Smooth muscle cell (in vitro differentiated cells): ENCODE results near the gene RBMS2. TPM values are rescaled to one million over a fixed set of nuclear protein-coding genes. Genes with fewer than 3 reads are reported as not detected.

Experiments used
- DNase-seq: peaks from one replicate; lab custom pipeline; 2025; ENCODE audit not compliant: unreplicated experiment; lab: John Stamatoyannopoulos, UW
- H2AFZ ChIP-seq: fragments of 200-600 bp; sonication (generic); 2 replicates; pipeline ENCODE4 v1.6.0; 2016; ENCODE audit warnings: antibody characterized with exemption, low read depth, mild to moderate bottlenecking
- H3F3A ChIP-seq: fragments of 200-600 bp; sonication (generic); 2 replicates; pipeline ENCODE4 v1.6.0; 2017; ENCODE audit warnings: antibody characterized with exemption, low read depth
- H3K27ac ChIP-seq: fragments of 200-600 bp; sonication (generic); 2 replicates; pipeline ENCODE4 v1.5.1; 2016; ENCODE audit warnings: low read depth, mild to moderate bottlenecking
- H3K27me3 ChIP-seq: fragments of 200-600 bp; sonication (generic); 2 replicates; pipeline ENCODE4 v1.6.1; 2016; ENCODE audit warnings: low read depth, mild to moderate bottlenecking
- H3K36me3 ChIP-seq: fragments of 200-600 bp; sonication (generic); 2 replicates; pipeline ENCODE4 v1.5.1; 2016; ENCODE audit warnings: low read depth
- H3K4me1 ChIP-seq: fragments of 200-600 bp; sonication (generic); 2 replicates; pipeline ENCODE4 v1.5.1; 2016; ENCODE audit warnings: low read depth
- H3K4me2 ChIP-seq: fragments of 200-600 bp; sonication (generic); 2 replicates; pipeline ENCODE4 v1.6.0; 2016; ENCODE audit warnings: mild to moderate bottlenecking
- H3K4me3 ChIP-seq: fragments of 200-600 bp; sonication (generic); 2 replicates; pipeline ENCODE4 v1.5.1; 2016; ENCODE audit warnings: mild to moderate bottlenecking
- H3K79me2 ChIP-seq: fragments of 200-600 bp; sonication (generic); 2 replicates; pipeline ENCODE4 v1.6.0; 2016; ENCODE audit warnings: low read depth, mild to moderate bottlenecking
- H3K9ac ChIP-seq: fragments of 200-600 bp; sonication (generic); 2 replicates; pipeline ENCODE4 v1.6.0; 2016; ENCODE audit warnings: low read depth
- H3K9me3 ChIP-seq: fragments of 200-600 bp; sonication (generic); replicated peaks from 2 replicates; pipeline ENCODE4 v1.5.1; 2016; ENCODE audit warnings: low read depth
- H4K20me1 ChIP-seq: fragments of 200-600 bp; sonication (generic); 2 replicates; pipeline ENCODE4 v1.6.0; 2016; ENCODE audit warnings: low read depth
- CTCF ChIP-seq: fragments of 200-600 bp; sonication (generic); IDR thresholded peaks from 2 replicates; pipeline ENCODE4 v1.5.1; 2017; ENCODE audit warnings: borderline replicate concordance, mild to moderate bottlenecking, antibody characterized with exemption; ENCODE audit not compliant: insufficient read depth, poor library complexity, severe bottlenecking
- WGBS: methylation state at CpG from one replicate; pipeline ENCODE4 v1.1.7; 2016; ENCODE audit warnings: low lambda C conversion rate; 5-methylcytosine and 5-hydroxymethylcytosine counted together
- polyA plus RNA-seq: library from polyadenylated mRNA; unstranded; fragments of >200 nt; fragmentation: Nextera tagmentation; extraction: Ambion mirVana; gene quantifications from 2 replicates; pipeline ENCODE4 v1.2.1, GENCODE V29; 2016
- total RNA-seq: library from RNA; depleted of rRNA; stranded (reverse); fragments of >200 nt; gene quantifications from 2 replicates; pipeline ENCODE4 v1.2.3, GENCODE V29; 2014

The RBMS2 gene
- total and polyA plus RNA-seq, 2 experiments from 2014 or later, result 16.8 to 20.6 TPM

- Histone ChIP-seq H3K4me1 (no peaks in the 10 kb centered on the region), H3K27ac (peak overlapping the region; percentile 12), H3K36me3 (peaks cover 11% of the 10 kb centered on the region), H3K4me3 (no peak overlapping the region), H2AFZ (no peak overlapping the region), H3F3A (peaks cover 15% of the 10 kb centered on the region), H3K9me3 (no peaks in the 10 kb centered on the region), H3K27me3 (no peaks in the 10 kb centered on the region), H3K9ac (no peak overlapping the region), H3K4me2 (no peak overlapping the region), H3K79me2 (no peaks in the 10 kb centered on the region), H4K20me1 (peaks cover 4% of the 10 kb centered on the region)
- DNase-seq, result no peak
- WGBS, result 77% methylated on average over 3 of the region's 3 CpGs
- TF ChIP-seq CTCF, result no peak
Measured at GRCh38 chr12:56596815-56597214, 75.2 kb downstream of the RBMS2 start.

- 97% methylated on average over 15 of the region's 15 CpGs for WGBS
- Histone ChIP-seq H3K27ac (no peak overlapping the region), H3K4me1 (no peaks in the 10 kb centered on the region), H2AFZ (no peak overlapping the region), H3K4me3 (no peak overlapping the region), H3K27me3 (no peaks in the 10 kb centered on the region), H3K4me2 (no peak overlapping the region), H4K20me1 (peaks cover 8% of the 10 kb centered on the region), H3K36me3 (peaks cover 23% of the 10 kb centered on the region), H3F3A (peaks cover 15% of the 10 kb centered on the region), H3K9me3 (no peaks in the 10 kb centered on the region), H3K79me2 (no peaks in the 10 kb centered on the region), H3K9ac (no peak overlapping the region)
- no peak for DNase-seq
- TF ChIP-seq CTCF, result no peak
Measured at GRCh38 chr12:56599041-56599440, 77.4 kb downstream of the RBMS2 start.

GRCh38 chr12:56599797-56600196 is 78.2 kb downstream of the RBMS2 start:
- no peak overlapping the region for H3K4me2 ChIP-seq
- no peaks in the 10 kb centered on the region for H3K9me3 ChIP-seq
- DNase-seq, result no peak
- TF ChIP-seq CTCF, result no peak
- no peak overlapping the region for H3K4me3 ChIP-seq
- no peaks in the 10 kb centered on the region for H3K4me1 ChIP-seq
- H4K20me1 ChIP-seq, result peaks cover 13% of the 10 kb centered on the region
- no peak overlapping the region for H3K27ac ChIP-seq
- H3K79me2 ChIP-seq, result no peaks in the 10 kb centered on the region
- no peak overlapping the region for H3K9ac ChIP-seq
- H3F3A ChIP-seq, result peaks cover 15% of the 10 kb centered on the region
- no peaks in the 10 kb centered on the region for H3K27me3 ChIP-seq
- 97% methylated on average over 9 of the region's 10 CpGs for WGBS
- peaks cover 31% of the 10 kb centered on the region for H3K36me3 ChIP-seq
- no peak overlapping the region for H2AFZ ChIP-seq

GRCh38 chr12:56600753-56601152 is 79.1 kb downstream of the RBMS2 start:
- Histone ChIP-seq H3K4me2 (no peak overlapping the region), H3K9me3 (no peaks in the 10 kb centered on the region), H3K27me3 (no peaks in the 10 kb centered on the region), H3K27ac (no peak overlapping the region), H3F3A (peaks cover 11% of the 10 kb centered on the region), H3K9ac (no peak overlapping the region), H3K4me3 (no peak overlapping the region), H3K4me1 (no peaks in the 10 kb centered on the region), H2AFZ (no peak overlapping the region), H4K20me1 (peaks cover 13% of the 10 kb centered on the region), H3K79me2 (no peaks in the 10 kb centered on the region), H3K36me3 (peaks cover 39% of the 10 kb centered on the region)
- TF ChIP-seq CTCF, result no peak
- no peak for DNase-seq
- WGBS, result 96% methylated on average over 6 of the region's 6 CpGs
